Panc1 (cell line): ENCODE results near the gene POLR2B. TPM values are rescaled to one million over a fixed set of nuclear protein-coding genes. Genes with fewer than 3 reads are reported as not detected.

ENCODE experiments used
- ATAC-seq: fragments of 200-7000 bp; cut with Tn5 transposase; 2 replicates; pipeline ENCODE4 v1.9.1; 2020; ENCODE audit warnings: mild to moderate bottlenecking, moderate library complexity
- BruUV-seq: library from RNA; stranded (reverse); fragments of 400-500 nt; replicated peaks from 2 replicates; lab custom pipeline; 2021; lab: Mats Ljungman, UMichigan
- CTCF ChIA-PET: fragments of 300-600 bp; sonication (Branson Sonifier 250); formaldehyde crosslinking; loops from one replicate; lab custom pipeline; 2022; ENCODE audit warnings: antibody characterized with exemption; lab: Charles Lee
- POLR2A ChIA-PET: fragments of 300-600 bp; sonication (Branson Sonifier 250); formaldehyde crosslinking; loops from one replicate; lab custom pipeline; 2022; ENCODE audit warnings: antibody characterized with exemption; lab: Charles Lee
- DNase-seq: peaks from one replicate; pipeline ENCODE4 v3.0.0-alpha.2; 2010; ENCODE audit warnings: low read depth, low spot score
- H3K27ac ChIP-seq: 2 replicates; pipeline ENCODE4 v1.5.1; 2011; ENCODE audit warnings: mild to moderate bottlenecking, low read length, inconsistent platforms
- H3K27me3 ChIP-seq: fragments of 200-500 bp; sonication (Bioruptor generic); 2 replicates; pipeline ENCODE4 v1.6.0; 2014; ENCODE audit warnings: low read length, inconsistent platforms; ENCODE audit not compliant: control insufficient read depth, insufficient read depth
- H3K36me3 ChIP-seq: fragments of 200-500 bp; sonication (Bioruptor generic); 2 replicates; pipeline ENCODE4 v1.5.1; 2014; ENCODE audit warnings: inconsistent platforms, mild to moderate bottlenecking, low read length, moderate library complexity; ENCODE audit not compliant: control insufficient read depth, insufficient read depth
- H3K4me1 ChIP-seq: 2 replicates; pipeline ENCODE4 v1.5.1; 2011; ENCODE audit warnings: inconsistent platforms, mild to moderate bottlenecking, low read length, moderate library complexity; ENCODE audit not compliant: control insufficient read depth, insufficient read depth
- H3K4me3 ChIP-seq, 2 experiments: 2 replicates each; pipeline ENCODE4 v1.5.1; 2011 to 2012; ENCODE audit warnings: low read depth in 2 of 2, low read length in 2 of 2, mild to moderate bottlenecking in 2 of 2, inconsistent platforms in 1 of 2, moderate library complexity in 1 of 2
- H3K9me3 ChIP-seq: fragments of 200-500 bp; sonication (Bioruptor generic); 2 replicates; pipeline ENCODE4 v1.5.1; 2014; ENCODE audit warnings: low read depth, mild to moderate bottlenecking, inconsistent platforms, low read length, moderate library complexity; ENCODE audit not compliant: control insufficient read depth, insufficient read depth
- POLR2AphosphoS5 ChIP-seq: IDR thresholded peaks from 2 replicates; pipeline ENCODE4 v1.6.1; 2012; ENCODE audit warnings: mild to moderate bottlenecking, low read depth, low read length, moderate library complexity
- SIN3A ChIP-seq: IDR thresholded peaks from 2 replicates; pipeline ENCODE4 v1.6.1; 2012; ENCODE audit warnings: low read depth, mild to moderate bottlenecking, low read length, moderate library complexity, borderline replicate concordance; ENCODE audit not compliant: insufficient read depth
- TCF7L2 ChIP-seq: IDR thresholded peaks from 2 replicates; pipeline ENCODE4 v1.6.1; 2011; ENCODE audit warnings: mild to moderate bottlenecking, low read depth, low read length, inconsistent platforms
- in situ Hi-C: cut with HindIII; loops from 2 replicates; pipeline ENCODE4 v1.10.0; 2016; ENCODE audit warnings: low sequenced_read_pairs, low pct_unique_long_range_greater_than_20kb
- intact Hi-C: fragments of 100-400 bp; cut with micrococcal nuclease; formaldehyde crosslinking; loops from one replicate; pipeline ENCODE4 v1.10.0; 2022; ENCODE audit not compliant: unreplicated experiment
- total RNA-seq: library from RNA; stranded (reverse); gene quantifications from one replicate; pipeline ENCODE4 v1.2.1, GENCODE V29; 2021; ENCODE audit not compliant: unreplicated experiment
- TF ChIP-seq, protein P1 (sequence below): fragments of 450-650 bp; IDR thresholded peaks from 2 replicates; pipeline ENCODE4 v1.5.1; 2017; ENCODE audit warnings: mild to moderate bottlenecking
- TF ChIP-seq, protein P2 (sequence below), 2 experiments: IDR thresholded peaks; 2 replicates each; pipeline ENCODE4 v1.6.1; 2011 to 2012; ENCODE audit warnings: low read depth in 2 of 2, control low read depth in 1 of 2, low read length in 1 of 2, mild to moderate bottlenecking in 1 of 2, moderate library complexity in 1 of 2; ENCODE audit not compliant: insufficient read depth in 1 of 2

POLR2B gene
- total RNA-seq, 1 experiment from 2014 or later = 84.1 TPM

- intact Hi-C loops (no loop called here), in situ Hi-C loops (no loop called here)
- H3K4me3 ChIP-seq = no peak overlapping the region
- H3K27ac ChIP-seq = no peak overlapping the region
- H3K4me1 ChIP-seq = no peaks in the 10 kb centered on the region
- no peaks in the 10 kb centered on the region for H3K9me3 ChIP-seq
- ATAC-seq (no peak), DNase-seq (no peak)
- no peaks in the 10 kb centered on the region for H3K36me3 ChIP-seq
- no TSS peak for BruUV-seq
- TF ChIP-seq SIN3A = no peak
- TF ChIP-seq, protein P1, sequence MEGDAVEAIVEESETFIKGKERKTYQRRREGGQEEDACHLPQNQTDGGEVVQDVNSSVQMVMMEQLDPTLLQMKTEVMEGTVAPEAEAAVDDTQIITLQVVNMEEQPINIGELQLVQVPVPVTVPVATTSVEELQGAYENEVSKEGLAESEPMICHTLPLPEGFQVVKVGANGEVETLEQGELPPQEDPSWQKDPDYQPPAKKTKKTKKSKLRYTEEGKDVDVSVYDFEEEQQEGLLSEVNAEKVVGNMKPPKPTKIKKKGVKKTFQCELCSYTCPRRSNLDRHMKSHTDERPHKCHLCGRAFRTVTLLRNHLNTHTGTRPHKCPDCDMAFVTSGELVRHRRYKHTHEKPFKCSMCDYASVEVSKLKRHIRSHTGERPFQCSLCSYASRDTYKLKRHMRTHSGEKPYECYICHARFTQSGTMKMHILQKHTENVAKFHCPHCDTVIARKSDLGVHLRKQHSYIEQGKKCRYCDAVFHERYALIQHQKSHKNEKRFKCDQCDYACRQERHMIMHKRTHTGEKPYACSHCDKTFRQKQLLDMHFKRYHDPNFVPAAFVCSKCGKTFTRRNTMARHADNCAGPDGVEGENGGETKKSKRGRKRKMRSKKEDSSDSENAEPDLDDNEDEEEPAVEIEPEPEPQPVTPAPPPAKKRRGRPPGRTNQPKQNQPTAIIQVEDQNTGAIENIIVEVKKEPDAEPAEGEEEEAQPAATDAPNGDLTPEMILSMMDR = no peak
- TF ChIP-seq, protein P2, sequence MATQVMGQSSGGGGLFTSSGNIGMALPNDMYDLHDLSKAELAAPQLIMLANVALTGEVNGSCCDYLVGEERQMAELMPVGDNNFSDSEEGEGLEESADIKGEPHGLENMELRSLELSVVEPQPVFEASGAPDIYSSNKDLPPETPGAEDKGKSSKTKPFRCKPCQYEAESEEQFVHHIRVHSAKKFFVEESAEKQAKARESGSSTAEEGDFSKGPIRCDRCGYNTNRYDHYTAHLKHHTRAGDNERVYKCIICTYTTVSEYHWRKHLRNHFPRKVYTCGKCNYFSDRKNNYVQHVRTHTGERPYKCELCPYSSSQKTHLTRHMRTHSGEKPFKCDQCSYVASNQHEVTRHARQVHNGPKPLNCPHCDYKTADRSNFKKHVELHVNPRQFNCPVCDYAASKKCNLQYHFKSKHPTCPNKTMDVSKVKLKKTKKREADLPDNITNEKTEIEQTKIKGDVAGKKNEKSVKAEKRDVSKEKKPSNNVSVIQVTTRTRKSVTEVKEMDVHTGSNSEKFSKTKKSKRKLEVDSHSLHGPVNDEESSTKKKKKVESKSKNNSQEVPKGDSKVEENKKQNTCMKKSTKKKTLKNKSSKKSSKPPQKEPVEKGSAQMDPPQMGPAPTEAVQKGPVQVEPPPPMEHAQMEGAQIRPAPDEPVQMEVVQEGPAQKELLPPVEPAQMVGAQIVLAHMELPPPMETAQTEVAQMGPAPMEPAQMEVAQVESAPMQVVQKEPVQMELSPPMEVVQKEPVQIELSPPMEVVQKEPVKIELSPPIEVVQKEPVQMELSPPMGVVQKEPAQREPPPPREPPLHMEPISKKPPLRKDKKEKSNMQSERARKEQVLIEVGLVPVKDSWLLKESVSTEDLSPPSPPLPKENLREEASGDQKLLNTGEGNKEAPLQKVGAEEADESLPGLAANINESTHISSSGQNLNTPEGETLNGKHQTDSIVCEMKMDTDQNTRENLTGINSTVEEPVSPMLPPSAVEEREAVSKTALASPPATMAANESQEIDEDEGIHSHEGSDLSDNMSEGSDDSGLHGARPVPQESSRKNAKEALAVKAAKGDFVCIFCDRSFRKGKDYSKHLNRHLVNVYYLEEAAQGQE (IDR thresholded peaks at IDR 0.05; ENCODE audit: insufficient read depth in 1 of 2, low read depth in 2 of 2, low read length in 1 of 2) = no peak
- no peak for TF ChIP-seq TCF7L2
- no peak for TF ChIP-seq POLR2AphosphoS5
- POLR2A ChIA-PET = no interaction called here
- no peaks in the 10 kb centered on the region for H3K27me3 ChIP-seq
- CTCF ChIA-PET = no interaction called here
Observed at GRCh38 chr4:56940403-56940802, 38.3 kb upstream of the POLR2B start.

GRCh38 chr4:56940971-56941370 lies 37.7 kb upstream of the POLR2B start:
- TF ChIP-seq, protein P2 (IDR thresholded peaks at IDR 0.05; ENCODE audit: insufficient read depth in 1 of 2, low read depth in 2 of 2, low read length in 1 of 2) = no peak
- no peak for TF ChIP-seq SIN3A
- TF ChIP-seq TCF7L2 = no peak
- CTCF ChIA-PET = no interaction called here
- no peak overlapping the region for H3K27ac ChIP-seq
- DNase-seq (no peak), ATAC-seq (no peak)
- no TSS peak for BruUV-seq
- POLR2A ChIA-PET = no interaction called here
- H3K9me3 ChIP-seq = no peaks in the 10 kb centered on the region
- no peaks in the 10 kb centered on the region for H3K4me1 ChIP-seq
- H3K27me3 ChIP-seq = no peaks in the 10 kb centered on the region
- intact Hi-C loops (no loop called here), in situ Hi-C loops (no loop called here)
- no peak overlapping the region for H3K4me3 ChIP-seq
- H3K36me3 ChIP-seq = no peaks in the 10 kb centered on the region
